Kidney glomerular epithelial cell (primary cell): Measurements from ENCODE around the gene SPTSSA.
"Not testable (repeated sequence)": the region's sequence is repeated elsewhere in the genome, so short reads cannot be mapped to it uniquely, and the experiment has no call there.

Experiments
- DNase-seq: peaks from one replicate; lab custom pipeline; 2025; lab: John Stamatoyannopoulos, UW

Gene SPTSSA

DNA sequence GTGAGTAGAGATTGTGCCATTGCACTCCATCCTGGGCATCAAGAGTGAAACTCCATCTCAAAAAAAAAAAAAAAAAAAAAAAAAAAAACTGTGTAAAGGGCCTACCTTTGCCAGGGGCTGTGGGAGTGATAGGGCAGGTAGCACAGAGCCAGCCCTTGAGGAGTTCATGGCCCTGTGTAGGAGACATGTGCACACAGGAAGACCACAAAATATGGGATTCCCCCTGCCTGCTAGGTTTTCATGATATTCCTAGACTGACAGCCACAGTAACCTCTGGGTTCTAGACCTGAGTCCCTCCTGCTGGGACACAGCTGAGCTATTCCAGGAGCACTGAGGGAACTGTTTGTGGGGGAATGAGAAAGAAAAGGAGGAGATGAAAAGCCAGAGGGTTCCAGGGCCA is 8.3 kb upstream of the SPTSSA start:
- DNase-seq: no peak

DNA sequence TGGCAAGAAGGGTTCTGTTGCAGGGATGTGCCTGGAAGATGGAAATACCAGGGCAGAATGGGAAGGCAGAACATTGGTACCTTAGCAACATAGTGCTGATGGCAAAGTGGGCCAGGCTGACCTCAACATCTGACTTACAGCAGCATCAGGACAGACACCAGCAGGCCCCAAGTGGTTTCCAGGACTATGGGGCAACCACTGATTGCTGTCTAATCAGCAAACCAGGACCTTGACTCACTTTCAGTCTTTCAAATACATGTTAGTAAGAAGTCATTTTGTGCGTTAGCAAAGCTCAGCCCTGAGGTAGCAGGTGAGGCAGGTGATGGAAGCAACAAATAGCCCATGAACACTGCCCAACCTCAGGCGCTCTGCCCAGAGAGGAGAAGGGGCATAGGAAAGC is 4.7 kb upstream of the SPTSSA start:
- DNase-seq: no peak

GRCh38 chr14:34465069-34465859 is 3.2 kb upstream of the SPTSSA start:
- DNase-seq: no peak

GRCh38 chr14:34463598-34463961 is 1.5 kb upstream of the SPTSSA start:
- DNase-seq: no peak

GRCh38 chr14:34461334-34462131 is 507 bp downstream of the SPTSSA start:
- DNase-seq: no peak

DNA sequence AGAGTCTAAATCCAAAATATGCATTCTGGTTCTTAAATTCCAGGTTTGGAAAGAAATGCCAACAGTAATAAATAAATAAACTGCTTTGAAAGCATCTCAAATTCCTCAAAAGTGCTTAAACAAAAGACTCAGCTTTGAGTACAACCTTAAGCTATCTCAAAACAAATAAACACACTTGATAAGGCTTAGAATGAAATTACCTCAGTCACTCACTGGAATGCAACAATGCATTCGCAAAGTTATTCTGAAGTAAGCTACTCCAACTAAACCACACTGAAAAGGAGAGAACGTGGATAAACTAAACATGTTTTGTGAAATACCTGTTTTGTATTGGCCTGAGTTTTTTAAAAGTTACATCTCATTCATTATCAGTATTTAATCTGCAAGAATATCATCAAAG is 1.2 kb downstream of the SPTSSA start:
- peak; percentile 48 for DNase-seq

DNA sequence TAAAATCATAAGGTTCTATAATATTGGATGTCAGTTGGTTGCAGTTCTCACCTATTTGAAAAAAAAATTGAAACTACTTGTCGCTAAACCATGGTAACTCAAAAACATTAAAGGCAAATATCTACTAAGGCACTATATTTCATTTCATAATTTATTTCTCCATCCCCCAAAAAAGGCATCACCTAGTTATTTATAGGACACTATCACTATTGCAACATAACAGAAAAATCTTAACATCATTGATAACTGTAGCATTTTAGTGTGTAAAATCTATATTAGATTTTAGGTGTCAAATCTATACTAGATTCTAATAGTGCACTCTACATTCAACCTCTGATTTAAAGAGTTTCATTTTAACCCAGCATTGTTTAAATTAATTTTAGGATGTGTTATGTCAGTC is 1.7 kb downstream of the SPTSSA start:
- no peak for DNase-seq

DNA sequence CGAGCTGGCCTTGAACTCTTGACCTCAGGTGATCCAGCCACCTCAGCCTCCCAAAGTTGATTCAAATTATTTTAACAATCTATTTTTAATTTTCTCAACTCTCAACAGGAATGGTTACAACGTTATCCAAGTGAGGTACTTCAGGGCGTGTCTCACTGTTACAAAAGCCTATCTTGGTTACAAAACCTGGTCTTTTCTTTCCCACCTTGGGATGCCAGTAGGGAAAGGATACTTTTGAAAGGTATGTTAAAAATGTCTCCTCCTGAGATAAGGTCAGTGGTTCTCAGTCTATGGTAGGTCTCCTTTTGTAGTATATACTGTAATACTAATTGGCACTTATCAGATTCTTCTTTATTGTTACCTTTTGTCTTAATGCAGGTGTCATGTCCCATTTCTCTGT is 4.9 kb downstream of the SPTSSA start:
- no peak for DNase-seq

DNA sequence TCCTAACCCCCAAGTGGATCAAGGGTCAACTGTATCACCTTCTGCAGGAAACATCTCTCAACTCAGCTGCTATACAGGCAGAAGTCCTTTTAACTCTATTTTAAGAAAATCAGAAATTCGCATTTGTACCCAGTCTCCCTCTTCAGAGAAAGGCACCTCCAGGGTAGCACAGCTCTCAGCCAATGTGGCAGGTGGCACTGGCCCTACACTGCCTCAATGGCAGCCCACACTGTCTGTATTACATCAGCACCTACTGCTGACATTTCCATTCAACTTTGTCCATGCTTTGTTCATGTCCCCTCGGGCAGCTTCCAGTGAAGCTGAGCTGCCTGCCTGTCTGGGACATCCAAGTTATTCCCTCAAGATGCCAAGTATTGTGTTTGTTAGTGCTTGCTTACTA is 8.8 kb downstream of the SPTSSA start:
- no peak for DNase-seq

DNA sequence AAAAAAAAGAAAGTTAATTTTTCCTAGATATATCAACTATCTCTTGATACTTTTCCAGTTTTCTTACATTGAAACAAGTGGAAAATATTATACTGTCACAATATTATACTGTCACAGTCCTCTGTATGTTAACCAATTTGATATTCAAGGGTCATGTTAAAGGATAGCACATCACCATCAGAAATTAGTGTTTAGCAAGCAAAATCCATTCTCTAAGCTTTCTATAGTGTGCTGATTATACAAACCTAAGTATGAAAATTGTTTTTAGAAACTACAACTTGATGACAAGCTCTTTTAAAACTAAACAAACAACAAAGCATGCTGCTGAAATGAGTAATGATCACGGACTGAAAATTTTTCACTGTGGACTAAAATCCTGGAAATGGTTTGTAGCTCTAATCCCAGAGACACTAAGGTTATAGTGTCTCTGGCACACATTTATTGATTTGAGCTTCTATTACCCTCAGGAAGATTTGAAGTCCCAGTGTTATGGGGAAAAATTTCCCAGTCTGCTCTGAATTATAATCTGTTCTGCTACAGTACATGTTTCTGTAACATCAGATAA is 9.7 kb downstream of the SPTSSA start:
- no peak for DNase-seq

GRCh38 chr14:34450958-34451357 is 11.1 kb downstream of the SPTSSA start:
- no peak for DNase-seq

DNA sequence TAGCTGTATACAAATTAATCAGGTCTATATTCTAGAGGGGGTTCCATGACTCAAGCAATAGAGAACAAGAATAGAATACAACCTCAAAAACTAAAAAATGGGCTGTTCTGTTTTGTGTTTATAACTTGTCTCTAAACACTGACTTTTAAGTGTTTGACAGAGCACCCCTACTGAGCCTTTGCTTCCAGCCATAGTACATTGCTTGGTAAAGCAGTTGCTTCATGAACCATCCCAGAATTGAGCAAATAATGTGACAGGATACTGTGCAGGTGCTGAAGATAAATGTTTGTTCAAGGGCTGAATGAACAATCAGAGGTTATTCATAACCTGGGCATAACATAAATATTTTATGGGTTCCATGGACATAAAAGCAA is 11.5 kb downstream of the SPTSSA start:
- DNase-seq: no peak

- DNase-seq: no peak
Observed at GRCh38 chr14:34449819-34450541, 12.1 kb downstream of the SPTSSA start.

GRCh38 chr14:34439090-34439489 is 22.9 kb downstream of the SPTSSA start:
- DNase-seq: no peak

- DNase-seq: no peak
Observed at GRCh38 chr14:34438438-34438837, 23.6 kb downstream of the SPTSSA start.

GRCh38 chr14:34437729-34438080 is 24.3 kb downstream of the SPTSSA start:
- DNase-seq: no peak

DNA sequence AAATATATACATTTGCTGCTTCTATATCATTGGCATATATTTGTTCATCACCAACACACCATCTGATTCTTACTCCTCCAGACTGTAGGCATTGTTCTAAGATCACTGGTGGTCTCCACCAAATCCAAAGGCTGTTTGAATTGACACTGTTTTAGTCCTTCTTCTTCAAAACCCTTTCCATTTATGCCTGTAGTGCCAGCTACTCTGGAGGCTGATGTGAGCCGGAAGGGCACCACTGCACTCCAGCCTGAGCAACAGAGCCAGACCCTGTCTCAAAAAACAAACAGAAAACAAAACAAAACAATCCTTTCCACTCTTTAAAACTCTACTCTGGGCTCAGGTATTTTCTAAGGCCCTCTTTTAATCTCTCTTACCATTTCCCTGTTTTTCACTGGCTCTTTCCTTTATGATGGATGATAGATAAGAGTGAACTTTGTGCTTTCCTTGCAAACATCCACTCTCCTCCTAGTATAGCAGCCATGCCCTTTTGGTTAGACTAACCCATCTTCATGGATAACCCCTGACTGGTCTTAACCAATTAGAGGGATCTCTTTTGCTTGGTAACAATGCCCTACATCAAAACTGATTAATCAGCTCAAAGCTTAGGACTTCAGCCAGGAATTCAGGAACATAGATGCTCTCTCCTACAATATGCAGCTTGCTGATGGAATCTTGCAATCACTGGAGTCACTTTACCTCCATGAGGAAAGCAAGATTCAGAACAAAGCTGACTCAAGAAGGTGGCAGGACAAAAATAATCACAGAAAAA is 24.9 kb downstream of the SPTSSA start:
- no peak for DNase-seq

DNA sequence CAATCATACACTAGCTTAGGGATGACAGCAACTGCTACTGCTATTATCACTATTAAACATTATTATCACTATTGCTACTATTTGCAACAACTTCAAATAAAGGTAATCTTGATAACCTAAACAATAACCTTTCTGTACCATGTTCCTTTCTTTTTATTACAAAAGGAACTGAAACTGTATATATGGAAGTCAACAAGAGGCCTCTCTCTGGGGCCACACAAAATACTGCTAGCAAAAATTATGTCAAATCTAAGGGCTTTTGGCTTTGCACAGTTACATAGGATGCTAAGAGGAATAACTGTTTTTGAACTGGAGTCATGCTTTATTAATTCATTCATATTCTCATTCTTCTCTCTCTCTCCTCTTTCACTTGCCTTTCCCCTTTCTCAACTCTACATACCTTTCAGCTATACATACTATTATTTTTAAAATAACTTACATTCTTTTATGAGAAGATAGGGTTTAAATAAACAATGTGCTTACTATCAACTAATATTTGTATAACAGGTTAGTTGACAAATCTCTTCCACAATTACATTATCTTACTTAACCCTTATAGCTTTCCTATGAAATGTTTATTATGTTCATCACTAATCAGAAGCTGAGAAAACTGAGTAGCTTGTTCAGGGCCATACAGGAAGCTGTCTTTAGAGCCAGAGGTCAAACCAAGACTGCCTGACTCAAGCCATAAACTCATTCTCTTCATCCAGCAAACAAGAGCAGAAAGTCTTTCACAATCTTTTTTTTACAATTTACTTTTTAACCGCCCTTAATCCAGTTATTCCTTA is 25.7 kb downstream of the SPTSSA start:
- DNase-seq: peak; percentile 8

DNA sequence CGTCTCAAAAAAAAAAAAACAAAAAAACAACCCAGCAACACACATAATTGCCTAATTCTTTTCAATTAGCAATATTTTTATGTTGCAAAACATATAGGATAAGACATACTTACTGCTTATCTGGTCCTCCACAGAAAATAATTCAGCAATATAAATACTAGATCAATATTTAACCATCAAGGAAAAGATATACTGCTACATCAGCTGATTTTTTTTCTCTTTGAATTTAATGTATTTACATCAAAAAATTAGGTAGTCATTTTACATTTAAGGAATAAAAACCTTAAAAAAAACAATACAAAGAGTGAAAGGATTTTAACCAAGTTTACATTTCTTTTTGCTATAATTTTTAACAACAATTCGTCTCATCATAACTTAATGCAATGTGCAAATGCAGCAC is 28.1 kb downstream of the SPTSSA start:
- no peak for DNase-seq

GRCh38 chr14:34428102-34428466 is 34.0 kb downstream of the SPTSSA start:
- DNase-seq: not testable (repeated sequence)
